Loucy (cell line): ENCODE results near the gene CTU2.

Source experiments
- EZH2phosphoT487 ChIP-seq: fragments of 200-600 bp; IDR thresholded peaks from 2 replicates; pipeline ENCODE4 v1.6.1; 2018; ENCODE audit warnings: antibody characterized with exemption, mild to moderate bottlenecking, moderate library complexity, borderline replicate concordance
- TF ChIP-seq, protein P1 (sequence below): fragments of 200-600 bp; sonication (generic); conservative IDR thresholded peaks from 2 replicates; pipeline ENCODE4 v1.5.1; 2014; ENCODE audit warnings: mild to moderate bottlenecking, antibody characterized with exemption, low read length

DNA sequence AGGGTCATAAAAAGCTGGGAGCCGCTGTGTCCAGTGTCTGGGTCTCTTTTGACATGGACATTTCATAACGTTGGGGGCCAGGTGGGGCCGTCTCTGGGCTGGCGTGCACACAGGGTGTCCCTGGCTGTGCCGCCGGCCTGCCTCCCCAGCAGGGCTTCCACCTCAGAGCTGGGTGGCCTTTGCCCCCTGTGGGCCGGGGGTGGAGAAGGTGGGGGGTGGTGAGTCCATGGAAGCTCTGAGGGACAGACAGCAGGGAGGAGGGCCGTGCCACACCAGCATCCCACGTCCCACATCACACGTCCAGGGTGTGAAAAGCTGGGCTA lies 19.1 kb upstream of the CTU2 start:
- TF ChIP-seq, protein P1, sequence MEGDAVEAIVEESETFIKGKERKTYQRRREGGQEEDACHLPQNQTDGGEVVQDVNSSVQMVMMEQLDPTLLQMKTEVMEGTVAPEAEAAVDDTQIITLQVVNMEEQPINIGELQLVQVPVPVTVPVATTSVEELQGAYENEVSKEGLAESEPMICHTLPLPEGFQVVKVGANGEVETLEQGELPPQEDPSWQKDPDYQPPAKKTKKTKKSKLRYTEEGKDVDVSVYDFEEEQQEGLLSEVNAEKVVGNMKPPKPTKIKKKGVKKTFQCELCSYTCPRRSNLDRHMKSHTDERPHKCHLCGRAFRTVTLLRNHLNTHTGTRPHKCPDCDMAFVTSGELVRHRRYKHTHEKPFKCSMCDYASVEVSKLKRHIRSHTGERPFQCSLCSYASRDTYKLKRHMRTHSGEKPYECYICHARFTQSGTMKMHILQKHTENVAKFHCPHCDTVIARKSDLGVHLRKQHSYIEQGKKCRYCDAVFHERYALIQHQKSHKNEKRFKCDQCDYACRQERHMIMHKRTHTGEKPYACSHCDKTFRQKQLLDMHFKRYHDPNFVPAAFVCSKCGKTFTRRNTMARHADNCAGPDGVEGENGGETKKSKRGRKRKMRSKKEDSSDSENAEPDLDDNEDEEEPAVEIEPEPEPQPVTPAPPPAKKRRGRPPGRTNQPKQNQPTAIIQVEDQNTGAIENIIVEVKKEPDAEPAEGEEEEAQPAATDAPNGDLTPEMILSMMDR = no peak
- no peak for TF ChIP-seq EZH2phosphoT487
